Erythroblast (primary cell): ENCODE data around the gene ZNF740.

Experiments
- GATA1 ChIP-seq: IDR thresholded peaks from 2 replicates; pipeline ENCODE4 v1.6.1; 2011; ENCODE audit warnings: low read depth, mild to moderate bottlenecking, control low read depth, low read length, moderate library complexity
- POLR2A ChIP-seq: IDR thresholded peaks from 2 replicates; pipeline ENCODE4 v1.6.1; 2011; ENCODE audit warnings: mild to moderate bottlenecking, low read length

GRCh38 chr12:53222170-53222721 lies 41.7 kb downstream of the ZNF740 start:
- TF ChIP-seq POLR2A, result no peak
- TF ChIP-seq GATA1, result no peak
